NCI-H82 treated with DMSO at 0.1 percent for 48 hours (cell line): Measurements from ENCODE around the gene UBAP1.
A peak's percentile ranks its signal among the peaks of the same experiment; 100 is the strongest.
"Not testable (repeated sequence)": the region's sequence is repeated elsewhere in the genome, so short reads cannot be mapped to it uniquely, and the experiment has no call there.

Experiments used
- DNase-seq: peaks from one replicate; lab custom pipeline; 2025; ENCODE audit not compliant: unreplicated experiment; lab: John Stamatoyannopoulos, UW

Gene UBAP1

GRCh38 chr9:34179213-34180136, 632 bp downstream of the UBAP1 start:
- peak; percentile 59 for DNase-seq

GRCh38 chr9:34185778-34186551, 7.1 kb downstream of the UBAP1 start:
- no peak for DNase-seq

- DNase-seq: no peak
These were observed 9.0 kb downstream of the UBAP1 start for GRCh38 chr9:34187891-34188240.

GRCh38 chr9:34190996-34191892, 12.4 kb downstream of the UBAP1 start:
- DNase-seq: no peak

GRCh38 chr9:34195143-34195542, 16.3 kb downstream of the UBAP1 start:
- DNase-seq: no peak

- DNase-seq: not testable (repeated sequence)
These were observed 18.4 kb downstream of the UBAP1 start for GRCh38 chr9:34197286-34197685.

GRCh38 chr9:34197756-34198711, 19.2 kb downstream of the UBAP1 start:
- DNase-seq: no peak

- no peak for DNase-seq
These were observed 21.2 kb downstream of the UBAP1 start for GRCh38 chr9:34200092-34200491.

- DNase-seq: no peak
These were observed 24.6 kb downstream of the UBAP1 start for GRCh38 chr9:34203275-34203991.

- DNase-seq: no peak
These were observed 25.3 kb downstream of the UBAP1 start for GRCh38 chr9:34203992-34204635.

GRCh38 chr9:34205102-34205501, 26.3 kb downstream of the UBAP1 start:
- DNase-seq: no peak

- no peak for DNase-seq
These were observed 27.7 kb downstream of the UBAP1 start for GRCh38 chr9:34206561-34206960.

- DNase-seq: no peak
These were observed 32.6 kb downstream of the UBAP1 start for GRCh38 chr9:34211395-34211794.

- DNase-seq: not testable (repeated sequence)
These were observed 35.6 kb downstream of the UBAP1 start for GRCh38 chr9:34214354-34215000.

- DNase-seq: no peak
These were observed 37.5 kb downstream of the UBAP1 start for GRCh38 chr9:34216325-34216724.

GRCh38 chr9:34217015-34217414, 38.2 kb downstream of the UBAP1 start:
- not testable (repeated sequence) for DNase-seq

GRCh38 chr9:34218446-34218845, 39.6 kb downstream of the UBAP1 start:
- DNase-seq: no peak

- no peak for DNase-seq
These were observed 40.6 kb downstream of the UBAP1 start for GRCh38 chr9:34219421-34219820.
